Measurements from ENCODE around the gene BARHL2. TPM values are rescaled to one million over a fixed set of nuclear protein-coding genes. Genes with fewer than 3 reads are reported as not detected.

The BARHL2 gene
- total RNA-seq, 1 experiment from 2014 or later = not detected

GRCh38 chr1:90753556-90753955 lies 36.5 kb upstream of the BARHL2 start (continued):
- no peak for TF ChIP-seq POLR2AphosphoS5 (IDR thresholded peaks at IDR 0.05; ENCODE audit: low read depth, low read length)
- no peak for TF ChIP-seq CTCF (IDR thresholded peaks at IDR 0.05 in 2 of 3, conservative IDR thresholded peaks at IDR 0.05 in 1 of 3; ENCODE audit: borderline replicate concordance in 1 of 3, insufficient read depth in 1 of 3, low read depth in 2 of 3, low read length in 2 of 3)
- no peak for TF ChIP-seq JUND (IDR thresholded peaks at IDR 0.05)
- no peak for TF ChIP-seq POLR2A (IDR thresholded peaks at IDR 0.05; ENCODE audit: borderline replicate concordance, extremely low read depth, insufficient read depth, insufficient read length)
- no peak for TF ChIP-seq ZBTB33 (IDR thresholded peaks at IDR 0.05; ENCODE audit: extremely low read depth, insufficient replicate concordance, low read length)
- no peak for TF ChIP-seq ZNF274 (IDR thresholded peaks at IDR 0.05; ENCODE audit: low read depth, low read length)

- Histone ChIP-seq H3K27me3 (ENCODE audit: insufficient read depth, low read length) (peaks cover 13% of the 10 kb centered on the region; the same call in 1 of the 2 replicates), H3K4me3 (replicated peaks in 1 of 2; ENCODE audit: low read depth in 1 of 2, low read length in 2 of 2) (no peak overlapping the region), H3K4me1 (ENCODE audit: control insufficient read depth in 1 of 2, insufficient read depth in 2 of 2, low read length in 2 of 2) (no peaks in the 10 kb centered on the region), H3K4me2 (ENCODE audit: low read length) (no peak overlapping the region), H3K9ac (ENCODE audit: low read length) (no peak overlapping the region), H3K9me3 (ENCODE audit: control insufficient read depth in 1 of 2, insufficient read depth in 1 of 2, low read depth in 1 of 2, low read length in 2 of 2) (no peaks in the 10 kb centered on the region), H4K20me1 (ENCODE audit: insufficient read depth) (no peaks in the 10 kb centered on the region), H3K36me3 (ENCODE audit: control insufficient read depth in 1 of 2, insufficient read depth in 2 of 2, low read length in 2 of 2) (no peaks in the 10 kb centered on the region), H3K27ac (ENCODE audit: low read depth, low read length) (no peak overlapping the region), H3K79me2 (ENCODE audit: insufficient read depth, low read length) (no peaks in the 10 kb centered on the region), H2AFZ (ENCODE audit: low read depth, low read length, poor library complexity, severe bottlenecking) (no peak overlapping the region), H3K9me2 (ENCODE audit: insufficient read depth) (no peaks in the 10 kb centered on the region)
- intact Hi-C loops (cut with micrococcal nuclease) = no loop called here
- CTCF ChIA-PET = interaction anchor here (1.3 kb wide), 1 partner anchor 27 kb away, joined by 3 read pairs; no protein-coding TSS in a partner anchor
- ATAC-seq (no peak), DNase-seq (ENCODE audit: low read depth, low spot score) (no peak)
- BruUV-seq (replicated peaks) = no TSS peak
- RAD21 ChIA-PET (ENCODE audit: low non-redundant PET in 1 of 2, low total read pairs in 2 of 2, uncharacterized antibody in 2 of 2, unreplicated experiment in 2 of 2) = no interaction called here
- POLR2A ChIA-PET = no interaction called here
- no peak for TF ChIP-seq TCF7L2 (IDR thresholded peaks at IDR 0.05; ENCODE audit: borderline replicate concordance, extremely low read depth, insufficient read depth, insufficient read length)
- no peak for TF ChIP-seq POLR2AphosphoS5 (IDR thresholded peaks at IDR 0.05; ENCODE audit: low read depth, low read length)
- TF ChIP-seq ZBTB33 (IDR thresholded peaks at IDR 0.05; ENCODE audit: extremely low read depth, insufficient replicate concordance, low read length) = no peak
- TF ChIP-seq YY1 (IDR thresholded peaks at IDR 0.05; ENCODE audit: extremely low read depth, insufficient replicate concordance, low read depth, low read length) = no peak
- no peak for TF ChIP-seq CBX3 (IDR thresholded peaks at IDR 0.05; ENCODE audit: low read depth)
- TF ChIP-seq CEBPB (IDR thresholded peaks at IDR 0.05; ENCODE audit: low read depth) = no peak
- TF ChIP-seq EGR1 (IDR thresholded peaks at IDR 0.05; ENCODE audit: low read depth) = no peak
- TF ChIP-seq ATF3 (IDR thresholded peaks at IDR 0.05) = no peak
- no peak for TF ChIP-seq RAD21 (IDR thresholded peaks at IDR 0.05; ENCODE audit: low read depth)
- TF ChIP-seq FOSL1 (IDR thresholded peaks at IDR 0.05; ENCODE audit: low read depth) = no peak
- no peak for TF ChIP-seq ELF1 (IDR thresholded peaks at IDR 0.05; ENCODE audit: borderline replicate concordance, low read depth)
These were observed 31.6 kb upstream of the BARHL2 start for GRCh38 chr1:90748668-90749067.
